RWPE1 (cell line): ENCODE results near the gene RNF151.
A peak's percentile ranks its signal among the peaks of the same experiment; 100 is the strongest.

Source experiments
- CTCF ChIA-PET: fragments of 350-600 bp; sonication (Branson Sonifier 250); formaldehyde crosslinking; extraction: SDS; loops from one replicate; lab custom pipeline; 2021; lab: Yijun Ruan, JAX
- POLR2A ChIA-PET: fragments of 400-600 bp; formaldehyde crosslinking; extraction: SDS; loops from one replicate; lab custom pipeline; 2020; ENCODE audit warnings: antibody characterized with exemption; ENCODE audit not compliant: low non-redundant PET; lab: Yijun Ruan, JAX
- DNase-seq: peaks from one replicate; pipeline ENCODE4 v3.0.0; 2012; ENCODE audit warnings: low spot score
- H3K27ac ChIP-seq: fragments of 450-650 bp; 2 replicates; pipeline ENCODE4 v1.5.1; 2017
- CTCF ChIP-seq: fragments of 450-650 bp; conservative IDR thresholded peaks from 2 replicates; pipeline ENCODE4 v1.5.1; 2017; ENCODE audit warnings: low read depth, mild to moderate bottlenecking

Gene RNF151

GRCh38 chr16:1977875-1978268 lies 11.2 kb downstream of the RNF151 start:
- H3K27ac ChIP-seq: peak overlapping the region; percentile 74
- TF ChIP-seq CTCF: no peak
- ChIA-PET POLR2A (no interaction called here), CTCF (interaction anchor here (0.6 kb wide), 1 partner anchor 57 kb away, joined by 3 read pairs; no protein-coding TSS in a partner anchor)
- no peak for DNase-seq

GRCh38 chr16:1978476-1979120 lies 11.9 kb downstream of the RNF151 start:
- POLR2A ChIA-PET: interaction anchor here (0.8 kb wide), 1 partner anchor 13 kb away, joined by 5 read pairs; the partner anchor contains the start of gene RPS2
- CTCF ChIA-PET: no interaction called here

GRCh38 chr16:1979271-1980029 lies 12.8 kb downstream of the RNF151 start:
- CTCF ChIA-PET: no interaction called here
- POLR2A ChIA-PET: no interaction called here
- peak overlapping the region; percentile 74 for H3K27ac ChIP-seq
- no peak for TF ChIP-seq CTCF
- peak; percentile 69 for DNase-seq

More at GRCh38 chr16:1978476-1979120, 11.9 kb downstream of the RNF151 start:
- peak overlapping the region; percentile 74 for H3K27ac ChIP-seq
- no peak for TF ChIP-seq CTCF
- DNase-seq: no peak

- TF ChIP-seq CTCF: no peak
- no peak for DNase-seq
Observed at GRCh38 chr16:1980030-1980769, 13.5 kb downstream of the RNF151 start.

GRCh38 chr16:1980770-1981087 lies 14.1 kb downstream of the RNF151 start:
- ChIA-PET POLR2A (interaction anchor here (0.6 kb wide), 1 partner anchor 37 kb away, joined by 3 read pairs; no protein-coding TSS in a partner anchor), CTCF (no interaction called here)
- DNase-seq: no peak
- no peak overlapping the region; the same call in 1 of the 2 replicates for H3K27ac ChIP-seq
- TF ChIP-seq CTCF: no peak

More at GRCh38 chr16:1980030-1980769, 13.5 kb downstream of the RNF151 start:
- POLR2A ChIA-PET: no interaction called here
- CTCF ChIA-PET: no interaction called here
- peak overlapping the region; percentile 74 for H3K27ac ChIP-seq

GRCh38 chr16:1981398-1981836 lies 14.8 kb downstream of the RNF151 start, which contains the start of gene NOXO1:
NOXO1 (minus strand) TSS chr16:1981469; CDS start chr16:1981179, 290 bp downstream.
- POLR2A ChIA-PET: interaction anchor here (0.6 kb wide), 2 partner anchors 36 to 37 kb away, joined by 3 to 5 read pairs; no protein-coding TSS in a partner anchor
- no peak for DNase-seq
- peak within 1 kb of the TSS; percentile 74 for H3K27ac ChIP-seq
- no peak for TF ChIP-seq CTCF
- CTCF ChIA-PET: interaction anchor here (0.6 kb wide), 1 partner anchor 491 kb away, joined by 3 read pairs; no protein-coding TSS in a partner anchor
